Bone marrow (tissue), 2 donors: ENCODE results near the gene COQ8B.
"Not testable (repeated sequence)": the region's sequence is repeated elsewhere in the genome, so short reads cannot be mapped to it uniquely, and the experiment has no call there.

Experiments
- DNase-seq, 2 donors: peaks; one replicate each; lab custom pipeline; 2025; lab: John Stamatoyannopoulos, UW

COQ8B gene

DNA sequence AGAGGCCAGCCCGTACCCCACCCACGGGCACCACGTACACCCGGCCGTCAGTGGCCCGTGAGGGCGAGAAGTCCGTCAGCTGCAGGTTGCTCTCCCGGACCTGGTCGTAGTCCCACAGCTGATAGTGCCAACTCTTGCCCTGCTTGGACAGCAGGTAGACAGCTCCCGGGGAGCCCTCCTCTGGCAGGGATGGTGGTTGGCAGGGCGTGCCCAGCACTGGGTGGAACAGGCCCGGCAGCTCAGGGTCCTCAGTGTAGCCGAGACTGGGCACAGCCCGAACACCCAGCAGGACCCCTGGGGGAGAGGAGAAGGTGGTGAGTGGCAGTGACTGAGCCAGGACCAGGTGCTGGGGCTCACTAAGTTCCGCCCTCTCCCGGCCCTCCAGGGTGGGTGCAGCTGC, 25.8 kb upstream of the COQ8B start:
- no peak for DNase-seq

DNA sequence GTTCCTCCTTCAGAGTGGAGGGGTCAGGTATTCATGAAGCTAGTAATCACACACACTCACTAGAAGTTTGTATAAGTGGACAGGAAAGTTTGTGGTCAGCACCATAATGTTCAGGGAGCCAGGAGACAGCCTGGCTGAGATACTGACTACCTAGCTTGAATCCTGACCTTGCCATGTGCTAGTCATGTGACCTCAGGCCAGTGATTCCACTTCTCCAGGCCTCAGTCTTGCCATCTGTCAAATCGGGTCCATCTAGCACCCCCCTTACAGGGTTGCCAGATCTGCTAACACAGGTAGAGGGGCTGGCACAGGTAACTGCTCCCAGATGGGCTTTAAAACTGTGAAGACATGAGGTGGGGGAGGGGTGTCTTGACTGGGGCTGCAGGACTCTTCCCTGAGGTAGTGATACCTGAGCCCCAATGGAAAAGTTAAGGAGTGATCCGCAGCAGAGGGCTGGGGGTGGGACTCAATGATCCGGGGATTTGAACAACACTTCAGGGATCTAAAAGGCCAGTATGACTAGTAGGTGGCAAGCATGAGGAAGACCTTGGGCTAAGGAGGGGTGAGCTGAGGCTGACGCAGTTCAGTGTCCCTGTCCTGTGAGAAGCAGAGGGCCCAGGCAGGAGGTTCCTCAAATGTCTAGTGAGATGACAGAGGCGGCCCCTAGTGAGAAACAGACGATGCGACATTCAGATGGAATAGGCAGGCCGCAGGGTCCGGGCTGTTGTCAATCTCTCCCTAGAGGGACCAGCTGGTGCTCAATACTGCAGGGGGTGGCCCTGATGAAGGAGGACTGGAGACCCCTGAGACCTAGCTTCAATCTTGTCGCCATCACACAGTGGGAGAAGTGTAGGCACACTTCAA, 25.1 kb upstream of the COQ8B start:
- no peak for DNase-seq

DNA sequence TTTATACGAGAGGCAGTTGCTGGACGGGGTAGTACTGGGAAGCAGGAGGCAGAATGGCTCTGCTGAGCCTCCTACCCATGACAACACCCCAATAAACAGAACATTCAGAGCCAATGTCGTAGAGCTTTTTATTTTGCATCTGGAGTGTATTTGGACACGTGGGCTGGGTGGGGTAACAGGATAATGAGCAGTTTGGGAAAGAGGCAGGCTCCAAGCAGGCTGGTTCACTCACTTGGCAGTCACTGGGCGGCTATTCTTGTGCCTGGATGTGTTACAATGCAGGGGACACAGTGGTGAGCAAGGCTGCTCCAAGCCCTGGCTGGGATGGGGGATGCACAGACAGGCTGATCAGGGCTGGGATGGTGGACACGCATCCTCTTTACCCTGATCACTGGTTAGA, 24.1 kb upstream of the COQ8B start:
- DNase-seq = no peak

DNA sequence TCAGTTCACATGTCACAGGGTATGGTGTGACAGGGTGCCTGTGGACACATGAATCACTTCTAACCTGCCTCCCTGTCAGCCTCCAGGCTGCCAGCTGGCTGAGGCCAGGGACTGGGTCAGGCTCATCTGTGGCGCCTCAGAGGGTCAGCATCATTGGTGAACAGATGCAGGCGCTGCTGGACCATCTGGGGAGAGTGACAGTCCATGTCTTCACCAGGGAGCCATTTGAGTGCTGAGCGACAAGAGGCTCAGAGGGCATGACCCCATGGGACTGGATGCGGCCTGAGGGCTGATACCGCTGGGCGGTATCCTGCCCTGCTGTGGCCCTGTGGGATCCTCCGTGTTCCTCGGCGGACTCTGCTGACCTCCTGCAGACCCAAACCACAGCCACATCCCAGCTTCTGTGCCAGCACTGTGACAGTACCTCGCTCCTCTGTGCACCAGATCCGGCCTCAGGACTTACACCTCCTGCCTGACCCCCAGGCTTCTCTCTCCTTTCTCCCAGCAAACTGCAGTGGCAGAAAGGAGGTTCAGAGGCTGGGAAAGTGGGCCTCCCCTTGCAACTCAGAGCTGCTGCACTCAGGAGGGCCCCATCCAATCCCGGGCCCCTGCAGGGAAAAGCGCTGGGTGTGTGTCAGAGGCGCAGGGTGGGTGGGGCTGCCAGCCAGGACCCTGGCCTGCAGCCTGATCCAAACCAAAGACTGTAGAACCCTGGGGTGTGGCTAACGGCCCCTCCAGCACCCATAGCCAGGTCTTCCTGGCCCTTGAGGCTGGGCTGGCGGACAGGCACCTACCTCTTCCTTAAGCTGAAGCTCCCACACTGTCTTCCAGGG, 23.4 kb upstream of the COQ8B start:
- DNase-seq = no peak

DNA sequence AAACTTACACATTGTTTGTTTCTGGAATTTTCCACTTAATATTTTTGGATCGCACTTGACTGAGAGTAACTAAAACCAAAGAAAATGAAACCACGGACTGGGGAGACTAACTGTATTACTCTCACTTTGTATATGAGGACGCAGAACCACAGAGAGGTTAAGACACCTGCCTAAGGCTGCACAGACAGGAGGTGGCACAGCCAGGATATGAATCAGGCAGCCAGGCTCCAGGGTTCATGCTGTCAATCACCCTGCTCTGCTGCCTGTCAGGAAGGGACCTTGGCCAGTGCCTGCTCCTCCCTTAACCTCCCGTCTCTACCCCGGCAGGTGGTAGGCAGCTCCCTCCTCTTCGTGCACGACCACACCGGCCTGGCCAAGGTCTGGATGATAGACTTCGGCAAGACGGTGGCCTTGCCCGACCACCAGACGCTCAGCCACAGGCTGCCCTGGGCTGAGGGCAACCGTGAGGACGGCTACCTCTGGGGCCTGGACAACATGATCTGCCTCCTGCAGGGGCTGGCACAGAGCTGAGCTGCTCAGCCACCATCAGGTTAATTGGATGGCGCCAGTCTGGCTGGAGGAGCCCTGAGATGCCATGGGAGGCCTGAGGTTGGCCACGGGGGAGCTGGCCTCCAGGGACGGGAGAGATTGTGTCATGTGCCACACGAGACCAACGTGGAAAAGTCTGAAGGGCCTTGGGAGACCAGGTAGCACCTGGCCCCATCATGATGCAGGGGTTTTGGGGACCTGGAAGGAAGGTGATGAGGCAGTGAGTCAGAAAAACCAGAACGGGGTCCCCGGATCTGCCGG, 22.5 kb upstream of the COQ8B start:
- DNase-seq = no peak

DNA sequence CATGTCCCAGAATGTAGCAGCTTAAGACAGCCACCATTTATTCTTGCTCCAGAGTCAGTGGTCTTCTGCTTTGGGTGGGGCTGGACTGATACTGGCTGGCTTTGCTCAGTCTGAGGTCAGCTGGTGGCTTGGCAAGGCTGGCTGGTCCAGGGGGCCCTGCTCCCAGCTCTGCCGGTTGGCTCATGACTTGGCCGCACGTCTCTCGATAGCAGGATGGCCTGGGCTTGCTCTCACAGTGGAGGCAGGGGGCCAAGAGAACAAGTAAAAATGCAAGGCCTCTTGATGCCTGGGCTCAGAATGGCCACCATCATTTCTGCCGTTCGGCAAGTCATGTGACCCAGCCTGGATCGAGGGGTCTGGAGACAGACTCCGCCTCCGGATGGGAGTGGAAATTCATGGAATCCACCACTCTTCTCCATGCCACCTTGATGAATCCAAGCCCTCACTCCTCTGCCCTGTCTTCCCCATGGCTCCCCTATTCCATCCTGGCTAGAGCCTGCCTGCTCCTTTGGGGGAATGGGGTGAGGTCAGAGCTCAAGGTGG, 20.5 kb upstream of the COQ8B start:
- no peak for DNase-seq

DNA sequence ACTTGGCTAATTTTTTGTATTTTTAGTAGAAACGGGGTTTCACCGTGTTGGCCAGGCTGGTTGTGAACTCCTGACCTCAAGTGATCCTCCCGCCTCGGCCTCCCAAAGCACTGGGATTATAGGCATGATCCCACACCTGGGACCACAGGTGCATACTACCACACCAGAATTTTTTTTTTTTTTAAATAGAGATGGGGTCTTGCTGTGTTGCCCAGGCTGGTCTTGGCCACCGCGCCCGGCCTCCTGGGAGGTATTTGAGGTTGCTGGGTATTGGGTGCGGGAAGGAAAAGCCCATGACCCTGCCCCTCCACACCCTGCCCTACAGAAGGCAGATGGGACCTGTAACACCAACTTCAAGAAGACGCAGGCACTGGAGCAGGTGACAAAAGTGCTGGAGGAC, 20.0 kb upstream of the COQ8B start:
- no peak for DNase-seq

DNA sequence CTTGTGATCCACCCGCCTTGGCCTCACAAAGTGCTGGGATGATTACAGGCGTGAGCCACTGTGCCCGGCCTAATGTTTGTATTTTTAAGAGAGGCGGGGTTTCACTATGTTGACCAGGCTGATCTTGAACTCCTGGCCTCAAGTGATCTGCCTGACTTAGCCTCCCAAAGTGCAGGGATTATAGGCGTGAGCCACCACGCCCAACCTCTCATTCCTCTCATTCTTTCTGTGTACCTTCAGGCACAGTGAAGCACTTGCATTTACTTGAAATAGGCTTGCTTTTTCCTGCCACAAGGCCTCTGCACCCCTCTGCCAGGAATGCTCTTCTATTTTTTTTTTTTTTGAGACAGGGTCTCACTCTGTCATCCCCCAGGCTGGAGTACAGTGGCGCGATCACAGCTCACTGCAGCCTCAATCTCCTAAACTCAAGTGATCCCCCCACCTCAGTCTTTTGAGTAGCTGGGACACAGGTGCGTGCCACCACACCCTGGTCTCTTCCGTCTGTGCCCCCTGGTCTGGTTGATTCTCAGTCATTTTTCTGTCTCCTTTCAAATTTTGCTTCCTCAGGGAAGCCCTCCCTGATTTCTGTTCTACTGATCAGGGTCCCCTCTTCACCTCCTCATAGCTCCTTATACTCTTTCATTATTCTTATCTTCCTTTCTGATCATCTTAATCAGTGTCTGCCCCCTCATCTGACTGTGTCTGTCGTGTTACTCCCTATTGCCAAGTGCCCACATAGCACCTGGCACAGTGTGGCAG, 18.5 kb upstream of the COQ8B start:
- no peak for DNase-seq

DNA sequence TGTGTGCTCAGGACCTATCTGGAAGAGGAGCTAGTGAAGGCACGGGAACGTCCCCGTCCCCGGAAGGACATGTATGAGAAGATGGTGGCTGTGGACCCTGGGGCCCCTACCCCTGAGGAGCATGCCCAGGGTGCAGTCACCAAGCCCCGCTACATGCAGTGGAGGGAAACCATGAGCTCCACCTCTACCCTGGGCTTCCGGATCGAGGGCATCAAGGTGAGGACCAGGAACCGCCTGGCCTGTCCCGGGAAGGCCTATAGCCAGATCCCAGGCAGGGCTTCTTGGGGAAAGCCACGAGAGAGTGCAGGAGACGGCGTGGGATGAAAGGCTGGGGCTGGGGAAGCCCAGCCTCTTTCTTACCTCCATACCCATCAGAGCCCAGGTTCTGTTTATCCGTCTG, 16.5 kb upstream of the COQ8B start:
- no peak for DNase-seq

DNA sequence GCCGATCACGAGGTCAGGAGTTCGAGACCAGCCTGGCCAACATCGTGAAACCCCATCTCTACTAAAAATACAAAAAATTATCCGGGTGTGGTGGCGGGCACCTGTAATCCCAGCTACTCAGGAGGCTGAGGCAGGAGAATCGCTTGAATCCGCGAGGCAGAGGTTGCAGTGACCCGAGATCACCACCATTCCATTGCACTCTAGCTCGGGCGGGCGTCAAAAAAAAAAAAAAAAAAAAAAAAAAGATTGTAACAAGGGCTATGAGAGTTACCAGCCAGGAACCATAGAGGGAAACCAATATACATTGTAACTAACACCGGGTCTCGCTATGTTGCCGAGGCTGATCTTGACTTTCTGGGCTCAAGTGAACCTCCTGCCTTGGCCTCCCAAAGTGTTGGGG, 15.6 kb upstream of the COQ8B start:
- DNase-seq = not testable (repeated sequence)

DNA sequence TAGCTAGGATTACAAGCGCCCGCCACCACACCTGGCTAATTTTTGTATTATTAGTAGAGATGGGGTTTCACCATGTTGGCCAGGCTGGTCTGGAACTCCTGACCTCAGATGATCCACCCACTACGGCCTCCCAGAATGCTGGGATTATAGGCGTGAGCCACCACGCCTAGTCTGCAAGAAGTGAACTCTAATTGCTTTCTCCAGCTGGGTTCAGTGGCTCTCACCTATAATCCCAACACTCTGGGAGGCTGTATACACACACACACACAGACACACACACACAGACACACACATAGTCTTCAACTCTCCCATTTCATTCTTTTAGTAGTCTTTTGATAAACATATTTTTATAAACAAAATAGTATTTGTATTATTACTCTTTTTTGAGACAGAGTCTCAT, 13.4 kb upstream of the COQ8B start:
- not testable (repeated sequence) for DNase-seq

DNA sequence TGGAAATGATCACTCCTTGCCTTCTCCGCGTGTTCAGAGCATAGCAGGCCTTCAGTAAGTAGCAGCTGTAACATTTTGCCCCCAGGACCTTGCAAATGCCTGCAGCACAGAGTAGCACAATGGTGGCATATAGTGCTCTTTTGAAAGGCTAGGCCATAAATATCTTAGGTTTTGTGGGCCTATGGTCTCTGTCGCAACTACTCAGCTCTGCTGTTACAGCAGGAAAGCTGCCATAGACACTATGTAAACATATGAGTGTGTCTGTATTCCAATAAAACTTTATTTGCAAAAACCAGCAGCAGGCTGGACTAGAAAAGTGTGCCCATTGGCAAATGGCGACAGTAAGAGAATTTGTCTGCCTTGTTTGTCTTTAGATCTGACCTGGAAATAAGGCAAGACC, 9.6 kb upstream of the COQ8B start:
- no peak for DNase-seq

DNA sequence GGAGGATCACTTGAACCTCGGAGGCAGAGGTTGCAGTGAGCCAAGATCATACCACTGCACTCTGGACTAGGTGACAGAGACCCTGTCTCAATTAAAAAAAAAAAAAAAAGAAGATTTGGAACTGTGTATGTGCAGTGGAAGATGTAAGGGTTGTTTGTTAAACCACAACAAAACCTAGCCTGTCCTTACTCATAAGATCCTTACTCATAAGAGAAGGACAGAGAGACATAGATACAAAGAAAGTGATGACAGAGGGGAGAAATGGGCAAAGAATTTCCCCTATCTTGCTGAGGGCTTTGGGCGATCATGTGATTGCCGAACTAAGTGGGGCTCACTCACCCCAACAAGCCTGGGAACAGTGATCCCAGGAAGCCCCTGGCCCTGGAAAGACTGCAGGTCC, 8.2 kb upstream of the COQ8B start:
- DNase-seq = no peak

DNA sequence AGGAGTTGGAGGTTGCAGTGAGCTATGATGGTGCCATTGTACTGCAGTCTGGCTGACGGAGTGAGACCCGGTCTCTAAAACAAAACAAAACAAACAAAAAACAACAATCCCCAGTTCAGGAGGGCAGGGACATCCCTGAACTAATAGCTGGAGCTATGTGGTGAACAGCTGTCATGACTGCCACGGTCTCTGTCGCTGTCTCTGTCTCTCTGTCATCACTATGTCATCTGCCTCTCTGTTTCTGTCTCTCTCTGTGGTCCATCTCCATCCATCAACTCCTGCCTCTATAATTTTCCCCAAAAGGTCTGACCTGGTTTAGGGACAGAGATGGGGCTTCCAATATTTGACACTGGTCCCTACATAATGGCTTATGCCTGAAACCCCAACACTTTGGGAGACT, 7.6 kb upstream of the COQ8B start:
- no peak for DNase-seq

DNA sequence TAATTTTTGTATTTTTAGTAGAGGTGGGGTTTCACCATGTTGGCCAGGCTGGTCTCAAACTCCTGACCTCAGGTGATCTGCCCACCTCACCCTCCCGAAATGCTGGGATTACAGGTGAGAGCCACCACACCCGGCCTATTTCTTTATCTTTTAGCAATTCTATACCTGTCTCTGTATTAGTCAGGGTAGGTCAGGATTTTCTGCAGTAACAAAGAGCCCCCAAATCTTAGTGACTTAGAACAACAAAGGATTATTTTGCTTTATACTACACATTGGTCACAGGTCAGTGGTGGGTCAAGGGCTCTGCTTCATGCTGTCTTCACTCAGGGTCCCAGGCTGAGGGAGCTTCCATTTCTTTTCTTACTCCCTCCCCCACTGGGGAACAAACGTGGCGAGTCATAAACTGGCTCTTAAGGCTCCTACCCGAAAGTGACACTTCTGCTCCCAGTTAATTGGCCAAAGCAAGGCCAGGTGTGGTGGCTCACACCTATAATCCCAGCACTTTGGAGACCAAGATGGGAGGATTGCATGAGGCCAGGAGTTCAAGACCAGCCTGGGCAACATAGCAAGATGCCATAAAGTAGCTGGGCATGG, 7.1 kb upstream of the COQ8B start:
- DNase-seq = no peak

DNA sequence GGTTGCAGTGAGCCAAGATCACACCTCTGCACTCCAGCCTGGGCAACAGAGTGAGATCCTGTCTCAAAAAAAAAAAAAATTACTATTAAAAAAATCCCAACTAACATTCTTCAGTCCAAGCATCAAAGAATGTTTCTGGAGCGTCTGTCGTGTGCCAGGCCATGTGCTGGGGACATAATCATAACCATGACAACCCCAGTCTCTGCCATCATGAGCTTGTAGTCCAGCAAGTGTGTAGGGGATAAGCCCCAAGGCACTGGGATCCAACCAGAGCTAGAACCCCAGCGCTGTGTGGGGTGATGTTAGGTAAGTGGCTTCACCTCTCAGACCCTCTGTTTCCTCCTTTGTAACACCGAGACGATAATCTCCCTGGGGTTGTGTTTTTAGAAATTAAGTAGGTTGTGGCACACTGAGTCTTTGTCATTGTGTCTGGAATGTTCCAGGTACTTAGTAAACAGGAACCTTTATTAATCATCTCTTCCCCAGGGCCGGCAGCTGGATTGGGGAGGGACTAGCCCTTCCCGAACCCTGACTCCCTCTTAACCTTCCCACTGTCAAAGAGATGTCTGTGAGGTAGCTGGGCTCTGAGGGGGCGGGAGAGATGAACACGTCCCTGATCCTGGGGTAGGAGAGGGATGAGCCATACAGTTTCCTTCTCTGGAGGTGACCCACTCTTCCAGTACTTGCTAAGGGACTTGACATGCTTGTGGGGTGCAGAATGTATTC, 5.4 kb upstream of the COQ8B start:
- DNase-seq = no peak

DNA sequence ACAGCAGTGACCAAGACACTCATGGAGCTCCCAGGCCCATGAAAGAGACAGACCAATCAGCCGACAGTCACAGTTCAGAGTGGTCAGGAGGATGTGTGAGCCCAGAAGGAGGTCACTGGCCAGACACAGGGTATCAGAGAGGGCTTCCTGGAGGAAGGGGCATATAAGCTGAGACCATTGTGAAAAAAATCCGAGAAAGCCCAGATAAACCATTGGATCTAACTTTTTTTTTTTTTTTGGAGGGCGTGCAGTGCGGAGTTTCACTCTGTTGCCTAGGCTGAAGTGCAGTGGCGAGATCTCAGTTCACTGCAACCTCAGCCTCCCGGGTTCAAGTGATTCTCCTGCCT, 4.4 kb upstream of the COQ8B start:
- DNase-seq = no peak

DNA sequence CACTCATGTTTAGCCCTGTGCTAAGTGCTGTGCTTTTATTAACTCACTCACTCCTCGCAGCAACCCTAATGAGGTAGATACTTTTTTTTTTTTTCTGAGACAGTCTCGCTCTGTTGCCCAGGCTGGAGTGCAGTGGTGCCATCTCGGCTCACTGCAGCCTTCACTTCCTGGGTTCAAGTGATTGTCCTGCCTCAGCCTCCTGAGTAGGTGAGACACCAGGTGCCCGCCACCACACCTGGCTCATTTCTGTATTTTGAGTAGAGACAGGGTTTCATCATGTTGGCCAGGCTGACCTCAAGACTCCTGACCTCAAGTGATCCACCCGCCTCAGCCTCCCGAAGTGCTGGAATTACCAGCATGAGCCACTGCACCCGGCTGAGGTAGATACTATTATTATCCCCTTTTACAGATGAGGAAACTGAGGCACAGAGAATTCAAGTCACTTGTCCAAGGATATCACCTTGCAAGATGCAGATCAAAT, 2.8 kb upstream of the COQ8B start:
- DNase-seq = no peak

DNA sequence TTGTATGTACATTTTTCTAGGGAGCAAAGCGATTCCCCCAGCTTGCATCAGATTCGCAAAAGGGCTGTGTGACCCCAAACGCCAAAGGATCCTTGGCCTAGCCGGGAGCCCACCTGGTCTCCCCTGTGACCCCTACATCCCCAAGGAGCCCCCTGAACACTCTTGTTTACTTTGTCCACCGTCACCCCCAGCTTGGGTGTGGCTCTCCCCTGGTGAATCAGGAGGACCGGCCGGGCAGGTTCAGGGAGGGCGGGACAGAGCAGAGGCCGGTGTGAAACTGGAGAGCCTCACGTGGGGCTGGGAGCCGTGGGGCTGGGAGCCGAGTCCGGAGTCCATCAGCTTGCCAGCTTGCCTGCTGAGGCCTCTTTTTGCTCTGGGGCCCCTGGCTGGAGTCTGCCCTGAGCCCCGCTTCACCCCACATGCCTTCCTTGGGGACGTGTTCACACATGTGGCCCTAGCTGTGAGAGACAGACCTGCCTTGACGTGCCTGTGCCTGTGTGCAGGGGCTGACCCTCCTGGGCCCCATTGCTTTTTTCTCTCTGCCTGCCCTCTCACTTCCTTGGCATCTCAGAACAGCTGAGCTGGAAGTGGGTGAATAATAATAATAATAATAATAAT, 2.2 kb upstream of the COQ8B start:
- no peak for DNase-seq
